IPS-20b (cell line): ENCODE results near the gene AQP9.
"Not testable (repeated sequence)": the region's sequence is repeated elsewhere in the genome, so short reads cannot be mapped to it uniquely, and the experiment has no call there.

Experiments used
- H3K27ac ChIP-seq: one replicate; pipeline ENCODE4 v1.5.1; 2013; ENCODE audit warnings: low read length
- H3K27me3 ChIP-seq: 2 replicates; pipeline ENCODE4 v1.6.1; 2013; ENCODE audit warnings: mild to moderate bottlenecking, low read length, inconsistent platforms; ENCODE audit not compliant: insufficient read depth
- H3K36me3 ChIP-seq: 2 replicates; pipeline ENCODE4 v1.6.1; 2013; ENCODE audit warnings: low read depth, mild to moderate bottlenecking, inconsistent platforms, low read length, moderate library complexity; ENCODE audit not compliant: insufficient read depth
- H3K4me1 ChIP-seq: 2 replicates; pipeline ENCODE4 v1.6.1; 2013; ENCODE audit warnings: mild to moderate bottlenecking, control low read depth, inconsistent platforms, low read length, moderate library complexity; ENCODE audit not compliant: insufficient read depth
- H3K4me3 ChIP-seq: 2 replicates; pipeline ENCODE4 v1.5.1; 2013; ENCODE audit warnings: mild to moderate bottlenecking, low read length, inconsistent platforms
- H3K9ac ChIP-seq: 2 replicates; pipeline ENCODE4 v1.6.1; 2013; ENCODE audit warnings: low read depth, mild to moderate bottlenecking, inconsistent platforms, low read length, moderate library complexity
- H3K9me3 ChIP-seq: 2 replicates; pipeline ENCODE4 v1.6.1; 2013; ENCODE audit warnings: mild to moderate bottlenecking, low read depth, low read length, inconsistent platforms; ENCODE audit not compliant: insufficient read depth

AQP9 gene, protein sequence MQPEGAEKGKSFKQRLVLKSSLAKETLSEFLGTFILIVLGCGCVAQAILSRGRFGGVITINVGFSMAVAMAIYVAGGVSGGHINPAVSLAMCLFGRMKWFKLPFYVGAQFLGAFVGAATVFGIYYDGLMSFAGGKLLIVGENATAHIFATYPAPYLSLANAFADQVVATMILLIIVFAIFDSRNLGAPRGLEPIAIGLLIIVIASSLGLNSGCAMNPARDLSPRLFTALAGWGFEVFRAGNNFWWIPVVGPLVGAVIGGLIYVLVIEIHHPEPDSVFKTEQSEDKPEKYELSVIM

GRCh38 chr15:58138106-58138505, at the start of gene AQP9:
AQP9 (plus strand) TSS chr15:58138381; CDS start chr15:58138566, 185 bp downstream.
- no peak within 1 kb of the TSS for H3K4me3 ChIP-seq
- no peaks in the 10 kb centered on the region for H3K36me3 ChIP-seq
- no peak within 1 kb of the TSS for H3K9ac ChIP-seq
- no peaks in the 10 kb centered on the region for H3K27me3 ChIP-seq
- H3K9me3 ChIP-seq, result no peaks in the 10 kb centered on the region
- 0 out of 2 replicates have a peak, but pooled peaks cover 8% of the 10 kb centered on the region for H3K4me1 ChIP-seq
- H3K27ac ChIP-seq, result no peak within 1 kb of the TSS

- Histone ChIP-seq H3K9ac (no peak overlapping the region), H3K36me3 (no peaks in the 10 kb centered on the region), H3K27ac (no peak overlapping the region), H3K4me3 (no peak overlapping the region), H3K4me1 (no peaks in the 10 kb centered on the region), H3K9me3 (peaks cover 6% of the 10 kb centered on the region; the same call in 1 of the 2 replicates), H3K27me3 (no peaks in the 10 kb centered on the region)
Measured at GRCh38 chr15:58095415-58095814, 42.8 kb upstream of the AQP9 start.

GRCh38 chr15:58096529-58097084, 41.6 kb upstream of the AQP9 start:
- Histone ChIP-seq H3K9ac (no peak overlapping the region), H3K36me3 (no peaks in the 10 kb centered on the region), H3K4me3 (no peak overlapping the region), H3K27me3 (no peaks in the 10 kb centered on the region), H3K4me1 (no peaks in the 10 kb centered on the region), H3K9me3 (peaks cover 6% of the 10 kb centered on the region; the same call in 1 of the 2 replicates), H3K27ac (no peak overlapping the region)

DNA sequence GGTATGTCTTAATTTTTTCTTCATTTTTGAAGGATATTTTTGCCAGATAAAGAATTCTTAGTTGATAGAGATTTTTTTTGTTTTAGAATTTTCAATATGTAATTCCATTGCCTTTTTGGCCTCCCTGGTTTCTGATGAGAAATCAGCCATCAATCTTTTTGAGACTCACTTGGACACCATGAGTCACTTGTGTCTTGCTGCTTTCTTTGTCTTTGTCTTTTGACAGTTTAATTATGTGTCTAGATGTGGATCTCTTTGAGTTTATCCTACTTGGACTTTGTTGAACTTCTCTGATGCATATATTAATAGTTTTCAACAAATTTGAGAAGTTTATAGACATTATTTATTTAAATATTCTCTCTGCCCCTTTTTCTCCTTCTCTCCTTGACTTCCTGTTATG, 34.7 kb upstream of the AQP9 start:
- Histone ChIP-seq H3K9me3 (no peaks in the 10 kb centered on the region), H3K4me3 (no peak overlapping the region), H3K27me3 (no peaks in the 10 kb centered on the region), H3K4me1 (no peaks in the 10 kb centered on the region), H3K27ac (no peak overlapping the region), H3K9ac (no peak overlapping the region), H3K36me3 (no peaks in the 10 kb centered on the region)

DNA sequence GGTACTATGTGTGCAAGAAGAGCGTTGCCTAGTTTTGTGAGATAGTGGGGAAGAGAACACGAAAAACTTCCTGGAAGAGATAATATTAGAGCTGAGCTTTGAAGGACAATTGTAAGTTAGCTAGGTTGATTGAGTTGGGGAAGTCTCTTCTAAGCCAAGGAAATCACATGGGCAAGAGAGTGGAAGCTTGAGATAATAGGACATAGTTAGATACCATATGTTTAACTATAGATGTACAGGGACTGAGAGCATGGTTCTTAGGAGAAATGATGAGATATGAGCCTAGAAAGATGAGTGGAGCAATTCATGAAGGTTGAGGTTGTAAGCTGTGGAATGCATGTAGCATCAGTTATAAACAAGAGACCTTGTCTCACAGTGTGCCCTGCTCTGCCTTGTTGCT, 30.1 kb upstream of the AQP9 start:
- H3K4me3 ChIP-seq, result no peak overlapping the region
- H3K27ac ChIP-seq, result no peak overlapping the region
- no peaks in the 10 kb centered on the region for H3K4me1 ChIP-seq
- H3K27me3 ChIP-seq, result no peaks in the 10 kb centered on the region
- no peaks in the 10 kb centered on the region for H3K9me3 ChIP-seq
- no peaks in the 10 kb centered on the region for H3K36me3 ChIP-seq
- H3K9ac ChIP-seq, result no peak overlapping the region

GRCh38 chr15:58109419-58109818, 28.8 kb upstream of the AQP9 start:
- no peak overlapping the region for H3K4me3 ChIP-seq
- no peak overlapping the region for H3K9ac ChIP-seq
- no peaks in the 10 kb centered on the region for H3K36me3 ChIP-seq
- no peak overlapping the region for H3K27ac ChIP-seq
- H3K9me3 ChIP-seq, result no peaks in the 10 kb centered on the region
- H3K4me1 ChIP-seq, result no peaks in the 10 kb centered on the region
- no peaks in the 10 kb centered on the region for H3K27me3 ChIP-seq

- Histone ChIP-seq H3K9me3 (no peaks in the 10 kb centered on the region), H3K4me3 (no peak overlapping the region), H3K9ac (no peak overlapping the region), H3K27ac (no peak overlapping the region), H3K36me3 (no peaks in the 10 kb centered on the region), H3K4me1 (no peaks in the 10 kb centered on the region), H3K27me3 (no peaks in the 10 kb centered on the region)
Measured at GRCh38 chr15:58110999-58111717, 27.0 kb upstream of the AQP9 start.

GRCh38 chr15:58111718-58112104, 26.5 kb upstream of the AQP9 start:
- H3K9ac ChIP-seq, result no peak overlapping the region
- no peaks in the 10 kb centered on the region for H3K27me3 ChIP-seq
- H3K4me3 ChIP-seq, result no peak overlapping the region
- H3K9me3 ChIP-seq, result no peaks in the 10 kb centered on the region
- H3K4me1 ChIP-seq, result no peaks in the 10 kb centered on the region
- no peaks in the 10 kb centered on the region for H3K36me3 ChIP-seq
- H3K27ac ChIP-seq, result no peak overlapping the region

- not testable (repeated sequence) for H3K27me3 ChIP-seq, H3K9me3 ChIP-seq, H3K4me3 ChIP-seq, H3K4me1 ChIP-seq, H3K9ac ChIP-seq, H3K27ac ChIP-seq, H3K36me3 ChIP-seq
Measured at GRCh38 chr15:58113358-58113757, 24.8 kb upstream of the AQP9 start.

GRCh38 chr15:58114388-58114787, 23.8 kb upstream of the AQP9 start:
- no peak overlapping the region for H3K9ac ChIP-seq
- H3K4me1 ChIP-seq, result no peaks in the 10 kb centered on the region
- H3K9me3 ChIP-seq, result no peaks in the 10 kb centered on the region
- no peak overlapping the region for H3K27ac ChIP-seq
- no peak overlapping the region for H3K4me3 ChIP-seq
- H3K27me3 ChIP-seq, result no peaks in the 10 kb centered on the region
- no peaks in the 10 kb centered on the region for H3K36me3 ChIP-seq

GRCh38 chr15:58114812-58115211, 23.4 kb upstream of the AQP9 start:
- no peak overlapping the region for H3K4me3 ChIP-seq
- no peaks in the 10 kb centered on the region for H3K4me1 ChIP-seq
- no peak overlapping the region for H3K27ac ChIP-seq
- H3K9ac ChIP-seq, result no peak overlapping the region
- H3K9me3 ChIP-seq, result no peaks in the 10 kb centered on the region
- no peaks in the 10 kb centered on the region for H3K27me3 ChIP-seq
- H3K36me3 ChIP-seq, result no peaks in the 10 kb centered on the region

DNA sequence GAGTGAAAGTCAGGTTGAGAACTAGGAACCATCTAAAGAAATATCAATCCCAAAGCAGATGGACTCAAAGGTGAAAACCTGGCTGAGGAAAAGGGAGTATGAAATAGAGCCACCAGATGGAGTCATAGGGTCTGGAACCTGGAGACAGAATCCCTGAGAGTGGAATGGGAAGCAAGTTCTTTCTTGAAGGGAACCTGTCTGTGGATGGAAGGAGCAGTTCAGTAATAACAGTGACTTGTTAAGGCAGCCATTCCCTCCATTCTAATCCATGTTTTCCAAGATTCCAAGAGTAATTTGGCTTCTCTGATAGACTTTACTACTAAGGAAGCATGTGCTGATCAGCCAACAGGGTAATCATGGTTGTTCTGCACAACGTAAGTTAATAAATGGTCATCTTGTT, 22.5 kb upstream of the AQP9 start:
- no peak overlapping the region for H3K4me3 ChIP-seq
- no peak overlapping the region for H3K9ac ChIP-seq
- no peaks in the 10 kb centered on the region for H3K4me1 ChIP-seq
- H3K36me3 ChIP-seq, result no peaks in the 10 kb centered on the region
- no peaks in the 10 kb centered on the region for H3K9me3 ChIP-seq
- no peaks in the 10 kb centered on the region for H3K27me3 ChIP-seq
- no peak overlapping the region for H3K27ac ChIP-seq
